Measurements from ENCODE around the gene GOSR2. TPM values are rescaled to one million over a fixed set of nuclear protein-coding genes. Genes with fewer than 3 reads are reported as not detected.

The GOSR2 gene
- total RNA-seq, result 54.1 and 64.5 TPM in 2 replicates

DNA sequence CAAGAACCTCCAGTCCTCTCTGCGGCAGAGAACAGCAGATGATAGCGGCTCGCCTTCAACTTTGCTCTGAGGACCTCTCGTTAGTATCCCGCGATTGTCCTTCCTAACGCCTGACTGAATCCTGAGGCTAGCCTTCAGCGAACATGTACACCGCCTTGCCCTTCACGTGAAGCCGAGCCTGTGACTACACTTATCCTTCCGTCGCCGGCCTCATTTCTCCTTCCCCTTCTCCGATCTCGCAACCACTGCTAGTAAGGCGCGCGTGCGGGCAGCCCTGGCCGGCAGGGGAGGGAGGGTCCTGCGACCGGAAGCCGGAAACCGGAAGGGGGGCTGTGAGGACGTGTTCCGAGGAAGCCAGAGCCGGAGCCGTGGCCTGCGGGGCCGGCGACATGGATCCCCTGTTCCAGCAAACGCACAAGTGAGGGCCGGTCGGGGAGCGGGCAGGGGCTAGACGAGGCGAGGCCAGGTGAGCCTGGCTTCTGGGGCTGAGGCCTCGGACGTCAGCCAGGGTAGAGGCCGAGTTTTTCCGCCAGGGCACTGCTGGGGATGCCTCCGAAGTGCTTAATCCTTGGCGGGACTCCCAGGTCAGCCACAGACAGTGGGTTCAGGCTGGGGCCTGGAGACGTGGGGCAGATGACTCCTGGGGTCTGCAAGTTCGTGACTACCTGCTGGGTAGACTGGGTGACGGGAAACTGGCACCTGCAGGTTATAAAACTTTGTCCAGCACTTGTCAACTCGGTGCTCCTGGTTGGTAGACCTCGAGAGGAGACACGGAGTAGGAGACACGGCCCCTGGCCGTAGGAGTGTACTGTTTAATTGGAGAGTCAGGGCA lies at the start of gene GOSR2:
TSS of gene GOSR2 (plus strand) at position 357 of the 832 bp plus-strand sequence. CDS start at position 390, 33 bp downstream.

DNA sequence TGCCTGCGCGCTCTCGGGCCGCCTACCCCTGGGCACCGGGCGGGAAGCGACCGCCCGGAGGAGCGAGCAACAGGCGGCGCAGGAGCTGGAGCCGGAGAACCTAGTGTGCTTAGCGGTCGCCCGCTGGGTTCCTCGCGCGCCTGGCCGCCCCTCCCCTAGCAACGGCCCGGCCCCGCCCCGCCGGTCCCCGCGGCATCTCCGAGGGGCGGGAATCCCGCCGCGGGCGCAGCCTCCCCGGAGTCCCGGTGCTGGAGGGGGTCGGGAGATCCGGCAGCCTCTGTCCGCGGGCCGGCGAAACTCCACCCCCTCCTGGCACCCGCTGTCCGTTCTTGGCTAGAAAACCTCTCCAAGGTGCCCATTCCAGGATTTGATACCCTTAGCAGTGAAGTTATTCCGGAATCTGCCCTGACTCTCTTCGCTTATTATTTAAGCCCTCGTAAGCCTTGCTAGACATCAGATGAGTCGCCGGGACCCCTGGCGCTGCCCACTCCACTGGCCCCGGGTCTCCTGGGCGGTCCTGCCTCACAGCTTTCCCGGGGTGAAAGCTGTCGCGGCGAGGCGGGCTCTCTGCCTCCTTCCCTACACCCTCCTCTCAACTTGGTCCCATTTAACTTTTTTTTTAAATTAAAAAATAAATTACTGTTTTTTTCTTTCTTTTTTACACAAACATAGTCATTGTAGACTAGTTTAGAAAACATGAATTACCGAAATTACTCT lies 56.3 kb downstream of the GOSR2 start, which contains the start of gene RPRML:
TSS of gene RPRML (minus strand) at position 107 of the 717 bp plus-strand sequence. CDS start 246 bp downstream, outside the sequence.

Small RNAs within 50 kb of the gene (small RNA-seq; reads per million reads assigned to genes)
- gene MIR5089 (not detected), gene RNU6ATAC3P (not detected)

Other genes starting within 250 kb of the GOSR2 start
- 0.93 and 2.6 TPM in 2 replicates for gene WNT3, start 104.5 kb upstream of the GOSR2 start, total RNA-seq
- not detected in 2 replicates for gene WNT9B, start 71.6 kb upstream of the GOSR2 start, total RNA-seq
- not detected in 2 replicates for gene RPRML, start 56.1 kb downstream of the GOSR2 start, total RNA-seq